GM23338 (cell line): Measurements from ENCODE around the gene TMTC4.

Experiments used
- CREB1 ChIP-seq: fragments of 250-450 bp; sonication (Bioruptor Pico); IDR thresholded peaks from 2 replicates; pipeline ENCODE4 v1.5.0; 2020; ENCODE audit warnings: low read depth, mild to moderate bottlenecking, moderate library complexity
- EZH2 ChIP-seq: fragments of 200-600 bp; sonication (generic); IDR thresholded peaks from one replicate; pipeline ENCODE4 v1.8.0; 2017; ENCODE audit warnings: antibody characterized with exemption, mild to moderate bottlenecking, low read depth; ENCODE audit not compliant: unreplicated experiment
- EZH2phosphoT487 ChIP-seq: fragments of 200-600 bp; sonication (generic); IDR thresholded peaks from one replicate; pipeline ENCODE4 v1.8.1; 2018; ENCODE audit warnings: antibody characterized with exemption; ENCODE audit not compliant: unreplicated experiment
- JUNB ChIP-seq: IDR thresholded peaks from one replicate; pipeline ENCODE4 v1.6.1; 2016; ENCODE audit warnings: antibody characterized with exemption; ENCODE audit not compliant: unreplicated experiment
- NANOG ChIP-seq: IDR thresholded peaks from 2 replicates; pipeline ENCODE4 v1.6.1; 2016; ENCODE audit warnings: antibody characterized with exemption, borderline replicate concordance
- POLR2AphosphoS5 ChIP-seq: IDR thresholded peaks from 2 replicates; pipeline ENCODE4 v1.6.1; 2016; ENCODE audit warnings: antibody characterized with exemption, low read depth
- REST ChIP-seq: IDR thresholded peaks from one replicate; pipeline ENCODE4 v1.6.1; 2018; ENCODE audit warnings: antibody characterized with exemption; ENCODE audit not compliant: unreplicated experiment
- STAT1 ChIP-seq: IDR thresholded peaks from one replicate; pipeline ENCODE4 v1.6.1; 2016; ENCODE audit warnings: antibody characterized with exemption; ENCODE audit not compliant: unreplicated experiment
- ZNF114 ChIP-seq: fragments of 250-450 bp; sonication (Bioruptor Pico); IDR thresholded peaks from 2 replicates; pipeline ENCODE4 v1.5.0; 2020; ENCODE audit warnings: mild to moderate bottlenecking, moderate library complexity
- ZNF331 ChIP-seq: fragments of 250-450 bp; sonication (Bioruptor Pico); IDR thresholded peaks from 2 replicates; pipeline ENCODE4 v1.5.0; 2020; ENCODE audit warnings: low read depth, mild to moderate bottlenecking, moderate library complexity
- TF ChIP-seq, protein P1 (sequence below), 2 experiments: fragments of 200-600 bp in 1 of 2; sonication (generic) in 1 of 2; conservative IDR thresholded peaks; 2 replicates each; pipeline versions ENCODE4 v1.5.1 to v1.6.1; 2016 to 2017; ENCODE audit warnings: antibody characterized with exemption in 2 of 2, low read depth in 2 of 2, mild to moderate bottlenecking in 2 of 2, moderate library complexity in 1 of 2
- TF ChIP-seq, protein P2 (sequence below): IDR thresholded peaks from 2 replicates; pipeline ENCODE4 v1.6.1; 2016; ENCODE audit warnings: antibody characterized with exemption

- no peak for TF ChIP-seq POLR2AphosphoS5
- TF ChIP-seq CREB1 (CRISPR knock-in tag): no peak
- TF ChIP-seq, protein P1, sequence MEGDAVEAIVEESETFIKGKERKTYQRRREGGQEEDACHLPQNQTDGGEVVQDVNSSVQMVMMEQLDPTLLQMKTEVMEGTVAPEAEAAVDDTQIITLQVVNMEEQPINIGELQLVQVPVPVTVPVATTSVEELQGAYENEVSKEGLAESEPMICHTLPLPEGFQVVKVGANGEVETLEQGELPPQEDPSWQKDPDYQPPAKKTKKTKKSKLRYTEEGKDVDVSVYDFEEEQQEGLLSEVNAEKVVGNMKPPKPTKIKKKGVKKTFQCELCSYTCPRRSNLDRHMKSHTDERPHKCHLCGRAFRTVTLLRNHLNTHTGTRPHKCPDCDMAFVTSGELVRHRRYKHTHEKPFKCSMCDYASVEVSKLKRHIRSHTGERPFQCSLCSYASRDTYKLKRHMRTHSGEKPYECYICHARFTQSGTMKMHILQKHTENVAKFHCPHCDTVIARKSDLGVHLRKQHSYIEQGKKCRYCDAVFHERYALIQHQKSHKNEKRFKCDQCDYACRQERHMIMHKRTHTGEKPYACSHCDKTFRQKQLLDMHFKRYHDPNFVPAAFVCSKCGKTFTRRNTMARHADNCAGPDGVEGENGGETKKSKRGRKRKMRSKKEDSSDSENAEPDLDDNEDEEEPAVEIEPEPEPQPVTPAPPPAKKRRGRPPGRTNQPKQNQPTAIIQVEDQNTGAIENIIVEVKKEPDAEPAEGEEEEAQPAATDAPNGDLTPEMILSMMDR (conservative IDR thresholded peaks at IDR 0.05; ENCODE audit: low read depth in 2 of 2): no peak
- TF ChIP-seq JUNB: no peak
- TF ChIP-seq NANOG: no peak
- no peak for TF ChIP-seq EZH2
- no peak for TF ChIP-seq REST
- no peak for TF ChIP-seq EZH2phosphoT487
- TF ChIP-seq ZNF331 (CRISPR knock-in tag): no peak
- TF ChIP-seq, protein P2, sequence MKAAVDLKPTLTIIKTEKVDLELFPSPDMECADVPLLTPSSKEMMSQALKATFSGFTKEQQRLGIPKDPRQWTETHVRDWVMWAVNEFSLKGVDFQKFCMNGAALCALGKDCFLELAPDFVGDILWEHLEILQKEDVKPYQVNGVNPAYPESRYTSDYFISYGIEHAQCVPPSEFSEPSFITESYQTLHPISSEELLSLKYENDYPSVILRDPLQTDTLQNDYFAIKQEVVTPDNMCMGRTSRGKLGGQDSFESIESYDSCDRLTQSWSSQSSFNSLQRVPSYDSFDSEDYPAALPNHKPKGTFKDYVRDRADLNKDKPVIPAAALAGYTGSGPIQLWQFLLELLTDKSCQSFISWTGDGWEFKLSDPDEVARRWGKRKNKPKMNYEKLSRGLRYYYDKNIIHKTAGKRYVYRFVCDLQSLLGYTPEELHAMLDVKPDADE: no peak
- TF ChIP-seq ZNF114 (CRISPR knock-in tag): no peak
- TF ChIP-seq STAT1: no peak
These were observed 39.9 kb upstream of the TMTC4 start for GRCh38 chr13:100714478-100714877.
